Activated T-helper 2 cell treated with anti-CD3 and anti-CD28 coated beads, Interferon-gamma antibody, Interleukin-2, Interleukin-4, amounts not matched to agents 10 μg/mL and 5 μg/mL and 100 μg/mL, durations not matched to agents 14 hours and 24 hours and 36 hours (primary cell): ENCODE measurements around the gene RPUSD1. TPM values are rescaled to one million over a fixed set of nuclear protein-coding genes. Genes with fewer than 3 reads are reported as not detected.

Experiments used
- DNase-seq: peaks from one replicate; pipeline ENCODE4 v3.0.0; 2021; ENCODE audit warnings: low spot score
- H3K27ac Mint-ChIP-seq: one replicate; pipeline ENCODE4 v1.8.0; 2021; ENCODE audit warnings: mixed read lengths
- H3K27me3 Mint-ChIP-seq: one replicate; pipeline ENCODE4 v1.8.0; 2021; ENCODE audit warnings: low read depth, mixed read lengths
- H3K36me3 Mint-ChIP-seq: one replicate; pipeline ENCODE4 v1.8.0; 2021; ENCODE audit warnings: low read depth, mixed read lengths
- H3K4me1 Mint-ChIP-seq: one replicate; pipeline ENCODE4 v1.8.0; 2021; ENCODE audit warnings: low read depth, mixed read lengths
- H3K4me3 Mint-ChIP-seq: one replicate; pipeline ENCODE4 v1.8.0; 2021; ENCODE audit warnings: low read depth, mild to moderate bottlenecking, moderate library complexity, mixed read lengths
- H3K9me3 Mint-ChIP-seq: one replicate; pipeline ENCODE4 v1.8.0; 2021; ENCODE audit warnings: mixed read lengths
- intact Hi-C: fragments of 100-400 bp; cut with micrococcal nuclease; formaldehyde crosslinking; loops from one replicate; pipeline ENCODE4 v1.15.1; 2023
- total RNA-seq: library from RNA; stranded (reverse); gene quantifications from 2 replicates; pipeline ENCODE4 v1.2.3, GENCODE V29; 2022

The RPUSD1 gene
- total RNA-seq, 1 donor from 2014 or later: 35.3 TPM

GRCh38 chr16:739560-740458 is 48.4 kb downstream of the RPUSD1 start:
- Mint-ChIP-seq H3K9me3 (no peaks in the 10 kb centered on the region), H3K36me3 (peaks cover 25% of the 10 kb centered on the region), H3K27me3 (no peaks in the 10 kb centered on the region), H3K4me1 (peaks cover 17% of the 10 kb centered on the region), H3K4me3 (peak overlapping the region; percentile 79), H3K27ac (no peak overlapping the region)
- DNase-seq: no peak
- intact Hi-C loops: loop anchor here (5.0 kb wide), 1 partner anchor 47 kb away; the partner anchor contains the start of genes CHTF18 and RPUSD1

DNA sequence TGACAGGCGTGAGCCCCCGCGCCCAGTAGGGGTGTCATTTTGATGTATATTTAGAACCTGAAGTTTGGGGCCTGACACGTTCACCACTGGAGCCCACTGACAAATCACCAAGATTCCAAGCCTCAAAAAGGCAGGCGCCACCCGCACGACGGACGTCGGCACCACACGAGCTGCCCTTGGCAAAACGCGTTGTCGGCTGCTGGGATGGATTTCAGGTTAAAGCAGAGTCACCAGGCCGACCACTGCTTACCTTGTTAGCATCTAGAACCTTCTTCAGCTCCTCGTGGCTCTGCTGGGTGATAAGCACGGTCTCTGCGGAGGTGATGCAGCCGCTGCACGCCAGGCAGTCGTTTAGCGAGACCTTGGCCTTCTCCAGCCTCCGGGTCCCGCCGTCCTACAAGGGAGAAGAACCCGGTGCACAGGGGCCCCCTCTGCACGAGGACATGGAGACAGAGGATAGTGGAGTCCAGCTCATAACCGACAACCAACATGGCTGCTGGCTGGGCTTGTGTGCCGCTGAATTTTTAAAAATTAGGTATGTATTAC is 51.2 kb downstream of the RPUSD1 start:
- Mint-ChIP-seq H3K9me3 (no peaks in the 10 kb centered on the region), H3K27ac (no peak overlapping the region), H3K4me1 (peaks cover 17% of the 10 kb centered on the region), H3K27me3 (no peaks in the 10 kb centered on the region), H3K4me3 (no peak overlapping the region), H3K36me3 (peaks cover 35% of the 10 kb centered on the region)
- DNase-seq: no peak
- intact Hi-C loops: no loop called here

- Mint-ChIP-seq H3K27me3 (no peaks in the 10 kb centered on the region), H3K27ac (peak overlapping the region; percentile 57), H3K4me1 (peaks cover 17% of the 10 kb centered on the region), H3K36me3 (peaks cover 35% of the 10 kb centered on the region), H3K4me3 (peak overlapping the region; percentile 26), H3K9me3 (no peaks in the 10 kb centered on the region)
- intact Hi-C loops: no loop called here
- DNase-seq: no peak
Observed at GRCh38 chr16:735982-736453, 52.2 kb downstream of the RPUSD1 start.

GRCh38 chr16:734981-735881 is 53.0 kb downstream of the RPUSD1 start:
- peaks cover 17% of the 10 kb centered on the region for H3K4me1 Mint-ChIP-seq
- H3K27ac Mint-ChIP-seq: peak overlapping the region; percentile 20
- no peak for DNase-seq
- no peak overlapping the region for H3K4me3 Mint-ChIP-seq
- no peaks in the 10 kb centered on the region for H3K9me3 Mint-ChIP-seq
- H3K36me3 Mint-ChIP-seq: peaks cover 35% of the 10 kb centered on the region
- H3K27me3 Mint-ChIP-seq: no peaks in the 10 kb centered on the region
- intact Hi-C loops: no loop called here

Other genes with a start within 250 kb of the RPUSD1 start
- gene PRR35, start 228.0 kb downstream of the RPUSD1 start, total RNA-seq: not detected in 2 replicates
- 1.1 and 1.3 TPM in 2 replicates for gene NHLRC4, start 221.4 kb downstream of the RPUSD1 start, total RNA-seq
- 43.4 and 44.9 TPM in 2 replicates for gene PIGQ, start 218.4 kb downstream of the RPUSD1 start, total RNA-seq
- gene RAB40C, start 198.3 kb downstream of the RPUSD1 start, total RNA-seq: 13.4 and 16.2 TPM in 2 replicates
- 0.32 and 0.57 TPM in 2 replicates for gene WFIKKN1, start 157.4 kb downstream of the RPUSD1 start, total RNA-seq
- gene METTL26, start 152.1 kb downstream of the RPUSD1 start, total RNA-seq: 128 and 131 TPM in 2 replicates
- 62.6 and 63.1 TPM in 2 replicates for gene MCRIP2, start 146.6 kb downstream of the RPUSD1 start, total RNA-seq
- 73.7 and 77.2 TPM in 2 replicates for gene WDR90, start 139.0 kb downstream of the RPUSD1 start, total RNA-seq
- gene RHOT2, start 120.2 kb downstream of the RPUSD1 start, total RNA-seq: 156 and 158 TPM in 2 replicates
- 1.3 and 1.4 TPM in 2 replicates for gene RHBDL1, start 112.7 kb downstream of the RPUSD1 start, total RNA-seq
- 84.1 and 91.2 TPM in 2 replicates for gene STUB1, start 108.0 kb downstream of the RPUSD1 start, total RNA-seq
- 48.8 and 52.9 TPM in 2 replicates for gene JMJD8, start 104.0 kb downstream of the RPUSD1 start, total RNA-seq
- 19.0 and 20.9 TPM in 2 replicates for gene WDR24, start 98.0 kb downstream of the RPUSD1 start, total RNA-seq
- gene FBXL16, start 82.6 kb downstream of the RPUSD1 start, total RNA-seq: 5.8 and 6.4 TPM in 2 replicates
- gene METRN, start 73.3 kb downstream of the RPUSD1 start, total RNA-seq: 30.0 and 31.7 TPM in 2 replicates
- gene ANTKMT, start 67.2 kb downstream of the RPUSD1 start, total RNA-seq: 52.8 and 54.4 TPM in 2 replicates
- gene CCDC78, start 61.9 kb downstream of the RPUSD1 start, total RNA-seq: 7.3 and 8.3 TPM in 2 replicates
- 18.5 and 21.4 TPM in 2 replicates for gene HAGHL, start 61.3 kb downstream of the RPUSD1 start, total RNA-seq
- 42.8 and 43.4 TPM in 2 replicates for gene CIAO3, start 47.4 kb downstream of the RPUSD1 start, total RNA-seq
- not detected in 2 replicates for gene MSLN, start 27.6 kb downstream of the RPUSD1 start, total RNA-seq
- gene CHTF18, start 239 bp upstream of the RPUSD1 start, total RNA-seq: 108 and 119 TPM in 2 replicates
- gene GNG13, start 12.4 kb upstream of the RPUSD1 start, total RNA-seq: not detected in 2 replicates
- 14.0 and 14.3 TPM in 2 replicates for gene LMF1, start 182.6 kb upstream of the RPUSD1 start, total RNA-seq
- 0.78 and 1.2 TPM in 2 replicates for gene SOX8, start 193.4 kb upstream of the RPUSD1 start, total RNA-seq